GM12873 (cell line): ENCODE measurements around the gene SCNN1B.

Experiments used
- CTCF ChIP-seq: IDR thresholded peaks from 2 replicates; pipeline ENCODE4 v1.5.1; 2012; ENCODE audit warnings: low read depth, mild to moderate bottlenecking, moderate library complexity, low read length, control low read depth; ENCODE audit not compliant: insufficient read depth; ENCODE audit errors: missing control alignments

Gene SCNN1B

GRCh38 chr16:23334457-23334853, 32.4 kb downstream of the SCNN1B start:
- no peak for TF ChIP-seq CTCF

- no peak for TF ChIP-seq CTCF
These were observed 32.8 kb downstream of the SCNN1B start for GRCh38 chr16:23334950-23335349.

GRCh38 chr16:23337836-23338550, 35.9 kb downstream of the SCNN1B start:
- TF ChIP-seq CTCF = no peak

GRCh38 chr16:23339787-23340186, 37.7 kb downstream of the SCNN1B start:
- TF ChIP-seq CTCF = no peak

GRCh38 chr16:23342083-23342640, 40.1 kb downstream of the SCNN1B start:
- no peak for TF ChIP-seq CTCF

- TF ChIP-seq CTCF = no peak
These were observed 41.8 kb downstream of the SCNN1B start for GRCh38 chr16:23343643-23344612.

- no peak for TF ChIP-seq CTCF
These were observed 43.1 kb downstream of the SCNN1B start for GRCh38 chr16:23345237-23345636.
